Sigmoid colon (tissue), 4 donors: Measurements from ENCODE around the gene PTPA.

Experiments
- CTCF ChIP-seq, 4 experiments: fragments of 450-650 bp in 3 of 4; fragments of 200-600 bp in 1 of 4; IDR thresholded peaks; one replicate each; pipeline ENCODE4 v1.5.1; 2016 to 2019; ENCODE audit warnings: antibody characterized with exemption in 4 of 4, mild to moderate bottlenecking in 3 of 4, moderate library complexity in 2 of 4
- EP300 ChIP-seq, 4 donors: sonication (generic); formaldehyde crosslinking; IDR thresholded peaks; one replicate each; pipeline ENCODE4 v1.6.1; 2017; ENCODE audit warnings: antibody characterized with exemption in 4 of 4
- POLR2A ChIP-seq, 2 donors: fragments of 450-650 bp; IDR thresholded peaks; one replicate each; pipeline ENCODE4 v1.6.1; 2016; ENCODE audit warnings: antibody characterized with exemption in 2 of 2, mild to moderate bottlenecking in 2 of 2, moderate library complexity in 2 of 2
- POLR2AphosphoS5 ChIP-seq, 4 donors: sonication (generic); formaldehyde crosslinking; IDR thresholded peaks; one replicate each; pipeline ENCODE4 v1.6.1; 2017; ENCODE audit warnings: antibody characterized with exemption in 4 of 4

GRCh38 chr9:129063061-129063460 lies 48.2 kb upstream of the PTPA start:
- TF ChIP-seq EP300 (IDR thresholded peaks at IDR 0.05) (no peak), CTCF (IDR thresholded peaks at IDR 0.05) (no peak), POLR2A (IDR thresholded peaks at IDR 0.05) (no peak), POLR2AphosphoS5 (IDR thresholded peaks at IDR 0.05) (no peak)
